Measurements from ENCODE around the gene PHTF2. TPM values are rescaled to one million over a fixed set of nuclear protein-coding genes. Genes with fewer than 3 reads are reported as not detected.

The PHTF2 gene
- total RNA-seq, 2 donors from 2014 or later: 39.4 to 45.9 TPM

DNA sequence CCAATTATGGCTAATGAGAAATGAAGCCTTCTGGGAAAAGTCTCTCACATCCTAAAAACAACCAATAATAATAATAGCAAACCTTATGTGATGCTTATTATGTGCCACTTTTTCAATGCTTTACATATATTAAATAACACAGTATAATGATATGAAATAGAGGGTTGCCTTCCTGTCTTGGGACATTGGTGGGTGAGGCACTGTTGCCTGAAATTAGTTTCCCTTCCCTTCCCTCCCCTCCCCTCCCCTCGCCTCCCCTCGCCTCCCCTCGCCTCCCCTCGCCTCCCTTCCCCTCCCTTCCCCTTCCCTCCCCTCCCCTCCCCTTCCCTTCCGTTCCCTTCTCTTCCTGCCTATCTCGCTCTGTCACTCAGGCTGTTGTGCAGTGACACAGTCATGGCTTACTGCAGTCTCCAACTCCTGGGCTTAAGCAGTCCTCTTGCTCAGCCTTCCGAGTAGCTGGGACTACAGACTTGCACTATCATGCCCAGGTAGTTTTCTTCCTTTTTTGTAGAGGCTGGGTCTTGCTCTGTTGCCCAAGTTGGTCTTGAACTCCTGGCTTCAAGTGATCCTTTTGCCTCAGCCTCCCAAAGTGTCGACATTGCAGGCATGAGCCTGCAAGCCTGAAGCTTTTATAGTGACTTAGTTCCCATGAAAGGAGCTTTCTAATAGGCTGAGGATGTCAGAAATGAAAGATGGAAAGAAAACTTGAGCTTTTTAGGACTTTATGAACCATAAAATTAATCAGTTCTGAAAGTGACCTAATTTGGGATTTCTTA is 47.9 kb downstream of the PHTF2 start:
- Histone ChIP-seq H3K4me3 (no peak overlapping the region), H3K9me3 (no peaks in the 10 kb centered on the region), H3K36me3 (no peaks in the 10 kb centered on the region), H3K27me3 (replicated peaks; ENCODE audit: insufficient read depth) (no peaks in the 10 kb centered on the region), H3K4me1 (ENCODE audit: control insufficient read depth in 1 of 2, low read depth in 2 of 2) (no peaks in the 10 kb centered on the region), H3K27ac (no peak overlapping the region)
- ATAC-seq (ENCODE audit: insufficient number of reproducible peaks, low FRiP score, low read depth) (no peak), DNase-seq (ENCODE audit: low spot score) (no peak)
- TF ChIP-seq CTCF (IDR thresholded peaks at IDR 0.05): no peak

DNA sequence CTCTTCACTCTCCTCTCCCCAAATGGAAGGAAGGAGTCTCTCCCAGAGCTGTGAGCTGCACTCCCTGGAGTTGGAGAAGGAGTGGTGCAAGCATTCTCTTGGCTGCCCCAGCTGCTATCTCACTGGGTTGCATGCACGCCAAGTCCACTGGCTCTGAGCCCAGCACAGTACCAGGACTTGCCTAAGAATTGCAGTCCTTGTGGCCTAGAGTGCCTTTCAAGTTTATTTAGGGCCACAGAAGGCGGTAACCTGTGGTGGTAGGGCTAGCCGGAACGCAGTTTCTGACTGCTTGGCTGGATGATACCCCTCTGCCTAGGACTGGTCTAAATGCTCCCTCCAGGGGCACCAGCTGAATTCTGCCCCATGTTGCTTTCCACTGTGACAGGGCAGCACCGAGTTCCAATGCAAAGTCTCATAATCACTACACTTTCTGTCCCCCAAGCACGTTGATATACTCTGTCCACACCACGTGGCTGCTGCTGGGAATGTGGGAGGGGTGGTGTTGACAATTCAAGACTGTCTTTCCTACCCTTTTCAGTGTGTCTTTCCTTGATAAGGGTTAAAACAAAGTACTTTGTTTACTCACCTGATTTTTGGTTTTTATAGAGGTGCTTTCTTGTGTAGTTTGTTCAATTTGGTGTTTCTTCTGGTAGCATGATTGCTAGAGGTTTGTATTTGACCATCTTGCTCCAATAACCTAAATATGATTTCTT is 57.0 kb downstream of the PHTF2 start:
- DNase-seq (ENCODE audit: low spot score): no peak
- Histone ChIP-seq H3K27ac (no peak overlapping the region), H3K36me3 (no peaks in the 10 kb centered on the region), H3K4me1 (ENCODE audit: control insufficient read depth in 1 of 2, low read depth in 2 of 2) (peaks cover 0 to 3% of the 10 kb centered on the region in 2 donors), H3K4me3 (no peak overlapping the region), H3K9me3 (no peaks in the 10 kb centered on the region), H3K27me3 (replicated peaks; ENCODE audit: insufficient read depth) (no peaks in the 10 kb centered on the region)
- TF ChIP-seq CTCF (IDR thresholded peaks at IDR 0.05): no peak
- no peak for ATAC-seq (ENCODE audit: insufficient number of reproducible peaks, low FRiP score, low read depth)

GRCh38 chr7:77858278-77858677 is 59.7 kb downstream of the PHTF2 start:
- ATAC-seq (ENCODE audit: insufficient number of reproducible peaks, low FRiP score, low read depth) (no peak), DNase-seq (ENCODE audit: low spot score) (no peak)
- Histone ChIP-seq H3K27me3 (replicated peaks; ENCODE audit: insufficient read depth) (no peaks in the 10 kb centered on the region), H3K4me3 (no peak overlapping the region), H3K4me1 (ENCODE audit: control insufficient read depth in 1 of 2, low read depth in 2 of 2) (peaks cover 3 to 9% of the 10 kb centered on the region in 2 donors), H3K36me3 (no peaks in the 10 kb centered on the region), H3K27ac (no peak overlapping the region), H3K9me3 (no peaks in the 10 kb centered on the region)
- TF ChIP-seq CTCF (IDR thresholded peaks at IDR 0.05): no peak

GRCh38 chr7:77859343-77859742 is 60.8 kb downstream of the PHTF2 start:
- Histone ChIP-seq H3K36me3 (no peaks in the 10 kb centered on the region), H3K4me3 (no peak overlapping the region), H3K4me1 (ENCODE audit: control insufficient read depth in 1 of 2, low read depth in 2 of 2) (peaks cover 3 to 9% of the 10 kb centered on the region in 2 donors), H3K27ac (no peak overlapping the region), H3K9me3 (no peaks in the 10 kb centered on the region), H3K27me3 (replicated peaks; ENCODE audit: insufficient read depth) (no peaks in the 10 kb centered on the region)
- ATAC-seq (ENCODE audit: insufficient number of reproducible peaks, low FRiP score, low read depth) (no peak), DNase-seq (ENCODE audit: low spot score) (no peak)
- TF ChIP-seq CTCF (IDR thresholded peaks at IDR 0.05): no peak

DNA sequence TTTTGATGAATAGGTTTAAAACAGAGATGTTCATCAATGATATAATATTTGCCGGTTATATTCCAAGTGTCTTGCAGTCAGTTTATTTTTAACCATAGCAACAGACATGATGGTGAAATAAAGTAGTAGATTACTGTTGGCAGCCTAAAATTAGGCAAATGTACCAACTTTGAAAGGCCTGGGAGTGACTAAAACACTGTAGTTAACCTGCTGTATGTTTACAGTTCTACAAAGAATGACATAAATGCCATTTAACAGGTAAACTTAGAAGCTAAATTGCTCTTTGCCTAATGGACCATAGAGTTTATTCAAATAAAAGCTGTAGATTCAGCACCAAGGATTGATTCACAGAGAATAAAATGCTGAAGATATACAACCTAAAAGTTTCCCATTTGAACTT is 64.1 kb downstream of the PHTF2 start:
- no peaks in the 10 kb centered on the region for H3K27me3 ChIP-seq (replicated peaks; ENCODE audit: insufficient read depth)
- no peak overlapping the region for H3K4me3 ChIP-seq
- ATAC-seq (ENCODE audit: insufficient number of reproducible peaks, low FRiP score, low read depth) (no peak), DNase-seq (ENCODE audit: low spot score) (no peak)
- peaks cover 2 to 14% of the 10 kb centered on the region in 2 donors for H3K4me1 ChIP-seq (ENCODE audit: control insufficient read depth in 1 of 2, low read depth in 2 of 2)
- H3K27ac ChIP-seq: no peak overlapping the region
- TF ChIP-seq CTCF (IDR thresholded peaks at IDR 0.05): no peak
- H3K9me3 ChIP-seq: no peaks in the 10 kb centered on the region
- no peaks in the 10 kb centered on the region for H3K36me3 ChIP-seq
